ENCODE data around the gene TCFL5.

DNA sequence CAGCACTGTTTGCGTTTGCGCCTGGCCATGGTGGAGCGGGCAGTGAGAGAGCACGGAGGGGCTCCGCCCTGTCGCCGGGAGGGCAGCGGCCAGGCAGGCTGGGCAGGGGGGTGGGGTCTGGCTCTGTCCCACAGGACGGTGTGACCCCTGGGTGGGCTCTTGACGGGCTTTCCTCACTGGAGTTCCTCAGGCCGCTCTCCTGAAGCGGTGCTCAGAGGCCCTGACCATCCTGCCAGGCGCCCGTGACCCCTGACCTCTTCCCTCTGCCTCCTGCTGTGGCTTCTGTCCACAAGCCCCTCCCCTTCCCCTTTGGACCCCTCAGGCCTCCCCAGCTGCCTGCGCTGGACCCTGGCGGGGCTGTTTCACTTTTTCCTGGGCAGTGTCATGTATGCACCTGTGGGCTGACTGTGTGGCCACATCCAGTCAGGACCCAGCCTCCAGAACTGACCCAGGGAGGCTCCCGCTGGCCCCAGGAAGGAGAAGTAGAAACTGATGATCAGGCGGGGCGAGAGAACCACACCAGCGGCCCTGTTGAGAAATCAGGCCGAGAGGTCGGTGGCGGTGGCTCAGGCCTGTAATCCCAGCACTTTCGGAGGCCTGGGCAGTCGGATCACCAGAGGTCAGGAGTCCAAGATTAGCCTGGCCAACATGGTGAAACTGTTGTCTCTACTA lies 55.8 kb downstream of the TCFL5 start:
- TF ChIP-seq, protein P1, sequence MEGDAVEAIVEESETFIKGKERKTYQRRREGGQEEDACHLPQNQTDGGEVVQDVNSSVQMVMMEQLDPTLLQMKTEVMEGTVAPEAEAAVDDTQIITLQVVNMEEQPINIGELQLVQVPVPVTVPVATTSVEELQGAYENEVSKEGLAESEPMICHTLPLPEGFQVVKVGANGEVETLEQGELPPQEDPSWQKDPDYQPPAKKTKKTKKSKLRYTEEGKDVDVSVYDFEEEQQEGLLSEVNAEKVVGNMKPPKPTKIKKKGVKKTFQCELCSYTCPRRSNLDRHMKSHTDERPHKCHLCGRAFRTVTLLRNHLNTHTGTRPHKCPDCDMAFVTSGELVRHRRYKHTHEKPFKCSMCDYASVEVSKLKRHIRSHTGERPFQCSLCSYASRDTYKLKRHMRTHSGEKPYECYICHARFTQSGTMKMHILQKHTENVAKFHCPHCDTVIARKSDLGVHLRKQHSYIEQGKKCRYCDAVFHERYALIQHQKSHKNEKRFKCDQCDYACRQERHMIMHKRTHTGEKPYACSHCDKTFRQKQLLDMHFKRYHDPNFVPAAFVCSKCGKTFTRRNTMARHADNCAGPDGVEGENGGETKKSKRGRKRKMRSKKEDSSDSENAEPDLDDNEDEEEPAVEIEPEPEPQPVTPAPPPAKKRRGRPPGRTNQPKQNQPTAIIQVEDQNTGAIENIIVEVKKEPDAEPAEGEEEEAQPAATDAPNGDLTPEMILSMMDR (IDR thresholded peaks at IDR 0.05) = no peak
- TF ChIP-seq POLR2AphosphoS5 (IDR thresholded peaks at IDR 0.05; ENCODE audit: low read depth, low read length) (no peak), SIN3A (IDR thresholded peaks at IDR 0.05; ENCODE audit: borderline replicate concordance, insufficient read depth, low read depth, low read length) (no peak), TCF7L2 (IDR thresholded peaks at IDR 0.05; ENCODE audit: low read depth, low read length) (no peak)
- TF ChIP-seq, protein P2, sequence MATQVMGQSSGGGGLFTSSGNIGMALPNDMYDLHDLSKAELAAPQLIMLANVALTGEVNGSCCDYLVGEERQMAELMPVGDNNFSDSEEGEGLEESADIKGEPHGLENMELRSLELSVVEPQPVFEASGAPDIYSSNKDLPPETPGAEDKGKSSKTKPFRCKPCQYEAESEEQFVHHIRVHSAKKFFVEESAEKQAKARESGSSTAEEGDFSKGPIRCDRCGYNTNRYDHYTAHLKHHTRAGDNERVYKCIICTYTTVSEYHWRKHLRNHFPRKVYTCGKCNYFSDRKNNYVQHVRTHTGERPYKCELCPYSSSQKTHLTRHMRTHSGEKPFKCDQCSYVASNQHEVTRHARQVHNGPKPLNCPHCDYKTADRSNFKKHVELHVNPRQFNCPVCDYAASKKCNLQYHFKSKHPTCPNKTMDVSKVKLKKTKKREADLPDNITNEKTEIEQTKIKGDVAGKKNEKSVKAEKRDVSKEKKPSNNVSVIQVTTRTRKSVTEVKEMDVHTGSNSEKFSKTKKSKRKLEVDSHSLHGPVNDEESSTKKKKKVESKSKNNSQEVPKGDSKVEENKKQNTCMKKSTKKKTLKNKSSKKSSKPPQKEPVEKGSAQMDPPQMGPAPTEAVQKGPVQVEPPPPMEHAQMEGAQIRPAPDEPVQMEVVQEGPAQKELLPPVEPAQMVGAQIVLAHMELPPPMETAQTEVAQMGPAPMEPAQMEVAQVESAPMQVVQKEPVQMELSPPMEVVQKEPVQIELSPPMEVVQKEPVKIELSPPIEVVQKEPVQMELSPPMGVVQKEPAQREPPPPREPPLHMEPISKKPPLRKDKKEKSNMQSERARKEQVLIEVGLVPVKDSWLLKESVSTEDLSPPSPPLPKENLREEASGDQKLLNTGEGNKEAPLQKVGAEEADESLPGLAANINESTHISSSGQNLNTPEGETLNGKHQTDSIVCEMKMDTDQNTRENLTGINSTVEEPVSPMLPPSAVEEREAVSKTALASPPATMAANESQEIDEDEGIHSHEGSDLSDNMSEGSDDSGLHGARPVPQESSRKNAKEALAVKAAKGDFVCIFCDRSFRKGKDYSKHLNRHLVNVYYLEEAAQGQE (IDR thresholded peaks at IDR 0.05; ENCODE audit: insufficient read depth in 1 of 2, low read depth in 2 of 2, low read length in 1 of 2) = no peak
